ENCODE results near the gene FA2H. TPM values are rescaled to one million over a fixed set of nuclear protein-coding genes. Genes with fewer than 3 reads are reported as not detected.

The FA2H gene
- total RNA-seq, 2 donors from 2014 or later, result 2.1 to 2.4 TPM

GRCh38 chr16:74713876-74714275 is 60.7 kb downstream of the FA2H start:
- H3K36me3 Mint-ChIP-seq (ENCODE audit: low read depth), result no peaks in the 10 kb centered on the region
- no peak for TF ChIP-seq CTCF (conservative IDR thresholded peaks at IDR 0.05)
- Histone ChIP-seq H3K4me1 (ENCODE audit: control insufficient read depth, insufficient read depth, low read length) (no peaks in the 10 kb centered on the region), H3K9me3 (ENCODE audit: control insufficient read depth, low read length) (no peaks in the 10 kb centered on the region), H3K27ac (ENCODE audit: low read depth, low read length) (no peak overlapping the region), H3K4me3 (ENCODE audit: low read length) (no peak overlapping the region), H3K9ac (ENCODE audit: extremely low read depth, low read length, poor library complexity, severe bottlenecking) (no peak overlapping the region), H3K27me3 (ENCODE audit: control insufficient read depth, insufficient read depth, low read length, poor library complexity, severe bottlenecking) (no peaks in the 10 kb centered on the region), H3K36me3 (ENCODE audit: control insufficient read depth, insufficient read depth, low read length) (no peaks in the 10 kb centered on the region)
- no peaks in the 10 kb centered on the region for H3K27me3 Mint-ChIP-seq (ENCODE audit: insufficient read depth)
- H3K4me3 Mint-ChIP-seq, result no peak overlapping the region
- DNase-seq, result no peak
- 89 to 91% methylated on average over 3 to 10 of the region's 10 CpGs for WGBS, 2 experiments (ENCODE audit: insufficient coverage in 1 of 2, insufficient read length in 1 of 2)
- no peaks in the 10 kb centered on the region for H3K4me1 Mint-ChIP-seq
- H3K9me3 Mint-ChIP-seq, result no peaks in the 10 kb centered on the region
- no peak overlapping the region for H3K27ac Mint-ChIP-seq

- 91 to 96% methylated on average over 5 to 10 of the region's 10 CpGs for WGBS, 2 experiments (ENCODE audit: insufficient coverage in 1 of 2, insufficient read length in 1 of 2)
- H3K27ac Mint-ChIP-seq, result no peak overlapping the region
- no peak for TF ChIP-seq CTCF (conservative IDR thresholded peaks at IDR 0.05)
- no peak overlapping the region for H3K9ac ChIP-seq (ENCODE audit: extremely low read depth, low read length, poor library complexity, severe bottlenecking)
- no peak overlapping the region for H3K4me3 ChIP-seq (ENCODE audit: low read length)
- no peaks in the 10 kb centered on the region for H3K27me3 ChIP-seq (ENCODE audit: control insufficient read depth, insufficient read depth, low read length, poor library complexity, severe bottlenecking)
- H3K9me3 Mint-ChIP-seq, result no peaks in the 10 kb centered on the region
- H3K36me3 ChIP-seq (ENCODE audit: control insufficient read depth, insufficient read depth, low read length), result no peaks in the 10 kb centered on the region
- H3K27ac ChIP-seq (ENCODE audit: low read depth, low read length), result no peak overlapping the region
- no peaks in the 10 kb centered on the region for H3K9me3 ChIP-seq (ENCODE audit: control insufficient read depth, low read length)
- no peaks in the 10 kb centered on the region for H3K36me3 Mint-ChIP-seq (ENCODE audit: low read depth)
- DNase-seq, result no peak
- no peak overlapping the region for H3K4me3 Mint-ChIP-seq
- peaks cover 4% of the 10 kb centered on the region for H3K27me3 Mint-ChIP-seq (ENCODE audit: insufficient read depth)
- no peaks in the 10 kb centered on the region for H3K4me1 ChIP-seq (ENCODE audit: control insufficient read depth, insufficient read depth, low read length)
- no peaks in the 10 kb centered on the region for H3K4me1 Mint-ChIP-seq
These were observed 61.3 kb downstream of the FA2H start for GRCh38 chr16:74713325-74713724.

GRCh38 chr16:74711938-74712337 is 62.7 kb downstream of the FA2H start:
- H3K9ac ChIP-seq (ENCODE audit: extremely low read depth, low read length, poor library complexity, severe bottlenecking), result no peak overlapping the region
- H3K9me3 ChIP-seq (ENCODE audit: control insufficient read depth, low read length), result no peaks in the 10 kb centered on the region

More at GRCh38 chr16:74711938-74712337, 62.7 kb downstream of the FA2H start:
- Mint-ChIP-seq H3K27me3 (ENCODE audit: insufficient read depth) (peaks cover 4% of the 10 kb centered on the region), H3K27ac (no peak overlapping the region), H3K4me1 (no peaks in the 10 kb centered on the region), H3K9me3 (no peaks in the 10 kb centered on the region), H3K4me3 (no peak overlapping the region), H3K36me3 (ENCODE audit: low read depth) (no peaks in the 10 kb centered on the region)
- Histone ChIP-seq H3K4me3 (ENCODE audit: low read length) (no peak overlapping the region), H3K27ac (ENCODE audit: low read depth, low read length) (no peak overlapping the region), H3K36me3 (ENCODE audit: control insufficient read depth, insufficient read depth, low read length) (no peaks in the 10 kb centered on the region), H3K27me3 (ENCODE audit: control insufficient read depth, insufficient read depth, low read length, poor library complexity, severe bottlenecking) (no peaks in the 10 kb centered on the region), H3K4me1 (ENCODE audit: control insufficient read depth, insufficient read depth, low read length) (no peaks in the 10 kb centered on the region)
- 92 to 97% methylated on average over 11 to 12 of the region's 12 CpGs for WGBS, 2 experiments (ENCODE audit: insufficient coverage in 1 of 2, insufficient read length in 1 of 2)
- TF ChIP-seq CTCF (conservative IDR thresholded peaks at IDR 0.05), result no peak
- no peak for DNase-seq

All from endodermal cell (in vitro differentiated cells).